ENCODE results near the gene GID8. TPM values are rescaled to one million over a fixed set of nuclear protein-coding genes. Genes with fewer than 3 reads are reported as not detected.

The GID8 gene
- total and polyA plus RNA-seq, 2 of the 13 experiments (the other 11 are each of a cell fraction or from before 2014, with no cell fraction given): 39.6 to 59.8 TPM

DNA sequence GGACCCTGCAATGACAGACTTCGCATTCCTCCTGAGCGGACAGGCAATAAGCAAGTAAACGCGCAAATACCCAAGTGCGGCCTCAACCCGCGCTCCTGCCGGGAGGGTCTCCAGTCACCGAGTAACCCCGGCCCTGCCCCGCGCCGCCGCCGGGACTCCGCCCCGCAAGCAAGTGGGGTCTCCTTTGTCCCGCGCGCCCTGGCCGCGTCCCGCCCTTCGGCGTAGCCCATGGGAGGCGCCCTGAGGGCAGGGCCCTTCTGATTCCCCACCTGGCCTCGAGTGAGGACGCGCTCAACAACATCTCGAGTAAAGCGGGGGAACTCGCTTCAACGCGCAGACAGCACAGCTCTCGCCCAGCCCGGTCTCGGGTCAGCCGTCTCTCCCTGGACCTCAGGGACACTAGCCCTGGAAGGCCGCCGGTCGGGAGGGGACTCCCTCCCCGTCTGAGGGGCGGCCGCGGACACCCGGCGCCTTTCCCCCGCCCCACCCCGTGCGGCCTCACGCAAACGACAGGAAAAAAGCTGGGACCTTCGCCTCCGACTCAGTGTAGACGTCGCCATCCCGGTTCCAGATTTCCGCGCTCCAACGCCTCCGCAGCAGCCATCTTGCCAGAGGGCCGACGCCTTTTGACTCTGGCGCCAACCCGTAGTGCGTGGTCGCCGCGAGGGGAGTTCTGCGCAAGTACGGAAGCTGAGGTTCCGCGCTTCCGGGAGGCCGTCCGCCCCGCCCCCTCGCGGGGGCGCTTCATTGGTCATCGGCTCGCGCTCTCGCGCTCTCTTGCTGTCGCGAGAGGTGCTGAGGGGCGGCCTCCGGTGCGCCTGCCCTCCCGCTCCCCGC, 461 bp upstream of the GID8 start (continued):
- TF ChIP-seq ASH2L (IDR thresholded peaks at IDR 0.05; ENCODE audit: insufficient read length, low read depth, low read length) (peak; percentile 98), PTBP1 (IDR thresholded peaks at IDR 0.05; ENCODE audit: low read depth, low read length, poor library complexity, severe bottlenecking) (peak; percentile 70), POGZ (CRISPR knock-in tag; IDR thresholded peaks at IDR 0.05) (peak; percentile 88), HNRNPK (IDR thresholded peaks at IDR 0.05; ENCODE audit: low read depth, low read length, poor library complexity, severe bottlenecking) (peak; percentile 96)
- TF ChIP-seq, protein P1, sequence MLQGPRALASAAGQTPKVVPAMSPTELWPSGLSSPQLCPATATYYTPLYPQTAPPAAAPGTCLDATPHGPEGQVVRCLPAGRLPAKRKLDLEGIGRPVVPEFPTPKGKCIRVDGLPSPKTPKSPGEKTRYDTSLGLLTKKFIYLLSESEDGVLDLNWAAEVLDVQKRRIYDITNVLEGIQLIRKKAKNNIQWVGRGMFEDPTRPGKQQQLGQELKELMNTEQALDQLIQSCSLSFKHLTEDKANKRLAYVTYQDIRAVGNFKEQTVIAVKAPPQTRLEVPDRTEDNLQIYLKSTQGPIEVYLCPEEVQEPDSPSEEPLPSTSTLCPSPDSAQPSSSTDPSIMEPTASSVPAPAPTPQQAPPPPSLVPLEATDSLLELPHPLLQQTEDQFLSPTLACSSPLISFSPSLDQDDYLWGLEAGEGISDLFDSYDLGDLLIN (CRISPR knock-in tag; IDR thresholded peaks at IDR 0.05; ENCODE audit: borderline replicate concordance): peak; percentile 83; the same call in 1 of the 2 replicates
- TF ChIP-seq, protein P2, sequence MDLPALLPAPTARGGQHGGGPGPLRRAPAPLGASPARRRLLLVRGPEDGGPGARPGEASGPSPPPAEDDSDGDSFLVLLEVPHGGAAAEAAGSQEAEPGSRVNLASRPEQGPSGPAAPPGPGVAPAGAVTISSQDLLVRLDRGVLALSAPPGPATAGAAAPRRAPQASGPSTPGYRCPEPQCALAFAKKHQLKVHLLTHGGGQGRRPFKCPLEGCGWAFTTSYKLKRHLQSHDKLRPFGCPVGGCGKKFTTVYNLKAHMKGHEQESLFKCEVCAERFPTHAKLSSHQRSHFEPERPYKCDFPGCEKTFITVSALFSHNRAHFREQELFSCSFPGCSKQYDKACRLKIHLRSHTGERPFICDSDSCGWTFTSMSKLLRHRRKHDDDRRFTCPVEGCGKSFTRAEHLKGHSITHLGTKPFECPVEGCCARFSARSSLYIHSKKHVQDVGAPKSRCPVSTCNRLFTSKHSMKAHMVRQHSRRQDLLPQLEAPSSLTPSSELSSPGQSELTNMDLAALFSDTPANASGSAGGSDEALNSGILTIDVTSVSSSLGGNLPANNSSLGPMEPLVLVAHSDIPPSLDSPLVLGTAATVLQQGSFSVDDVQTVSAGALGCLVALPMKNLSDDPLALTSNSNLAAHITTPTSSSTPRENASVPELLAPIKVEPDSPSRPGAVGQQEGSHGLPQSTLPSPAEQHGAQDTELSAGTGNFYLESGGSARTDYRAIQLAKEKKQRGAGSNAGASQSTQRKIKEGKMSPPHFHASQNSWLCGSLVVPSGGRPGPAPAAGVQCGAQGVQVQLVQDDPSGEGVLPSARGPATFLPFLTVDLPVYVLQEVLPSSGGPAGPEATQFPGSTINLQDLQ (CRISPR knock-in tag; IDR thresholded peaks at IDR 0.05): peak; percentile 77; the same call in 1 of the 2 replicates
- TF ChIP-seq, protein P3, sequence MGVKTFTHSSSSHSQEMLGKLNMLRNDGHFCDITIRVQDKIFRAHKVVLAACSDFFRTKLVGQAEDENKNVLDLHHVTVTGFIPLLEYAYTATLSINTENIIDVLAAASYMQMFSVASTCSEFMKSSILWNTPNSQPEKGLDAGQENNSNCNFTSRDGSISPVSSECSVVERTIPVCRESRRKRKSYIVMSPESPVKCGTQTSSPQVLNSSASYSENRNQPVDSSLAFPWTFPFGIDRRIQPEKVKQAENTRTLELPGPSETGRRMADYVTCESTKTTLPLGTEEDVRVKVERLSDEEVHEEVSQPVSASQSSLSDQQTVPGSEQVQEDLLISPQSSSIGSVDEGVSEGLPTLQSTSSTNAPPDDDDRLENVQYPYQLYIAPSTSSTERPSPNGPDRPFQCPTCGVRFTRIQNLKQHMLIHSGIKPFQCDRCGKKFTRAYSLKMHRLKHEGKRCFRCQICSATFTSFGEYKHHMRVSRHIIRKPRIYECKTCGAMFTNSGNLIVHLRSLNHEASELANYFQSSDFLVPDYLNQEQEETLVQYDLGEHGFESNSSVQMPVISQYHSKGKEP (CRISPR knock-in tag; IDR thresholded peaks at IDR 0.05): peak; percentile 55; the same call in 1 of the 2 replicates
- TF ChIP-seq, protein P4, sequence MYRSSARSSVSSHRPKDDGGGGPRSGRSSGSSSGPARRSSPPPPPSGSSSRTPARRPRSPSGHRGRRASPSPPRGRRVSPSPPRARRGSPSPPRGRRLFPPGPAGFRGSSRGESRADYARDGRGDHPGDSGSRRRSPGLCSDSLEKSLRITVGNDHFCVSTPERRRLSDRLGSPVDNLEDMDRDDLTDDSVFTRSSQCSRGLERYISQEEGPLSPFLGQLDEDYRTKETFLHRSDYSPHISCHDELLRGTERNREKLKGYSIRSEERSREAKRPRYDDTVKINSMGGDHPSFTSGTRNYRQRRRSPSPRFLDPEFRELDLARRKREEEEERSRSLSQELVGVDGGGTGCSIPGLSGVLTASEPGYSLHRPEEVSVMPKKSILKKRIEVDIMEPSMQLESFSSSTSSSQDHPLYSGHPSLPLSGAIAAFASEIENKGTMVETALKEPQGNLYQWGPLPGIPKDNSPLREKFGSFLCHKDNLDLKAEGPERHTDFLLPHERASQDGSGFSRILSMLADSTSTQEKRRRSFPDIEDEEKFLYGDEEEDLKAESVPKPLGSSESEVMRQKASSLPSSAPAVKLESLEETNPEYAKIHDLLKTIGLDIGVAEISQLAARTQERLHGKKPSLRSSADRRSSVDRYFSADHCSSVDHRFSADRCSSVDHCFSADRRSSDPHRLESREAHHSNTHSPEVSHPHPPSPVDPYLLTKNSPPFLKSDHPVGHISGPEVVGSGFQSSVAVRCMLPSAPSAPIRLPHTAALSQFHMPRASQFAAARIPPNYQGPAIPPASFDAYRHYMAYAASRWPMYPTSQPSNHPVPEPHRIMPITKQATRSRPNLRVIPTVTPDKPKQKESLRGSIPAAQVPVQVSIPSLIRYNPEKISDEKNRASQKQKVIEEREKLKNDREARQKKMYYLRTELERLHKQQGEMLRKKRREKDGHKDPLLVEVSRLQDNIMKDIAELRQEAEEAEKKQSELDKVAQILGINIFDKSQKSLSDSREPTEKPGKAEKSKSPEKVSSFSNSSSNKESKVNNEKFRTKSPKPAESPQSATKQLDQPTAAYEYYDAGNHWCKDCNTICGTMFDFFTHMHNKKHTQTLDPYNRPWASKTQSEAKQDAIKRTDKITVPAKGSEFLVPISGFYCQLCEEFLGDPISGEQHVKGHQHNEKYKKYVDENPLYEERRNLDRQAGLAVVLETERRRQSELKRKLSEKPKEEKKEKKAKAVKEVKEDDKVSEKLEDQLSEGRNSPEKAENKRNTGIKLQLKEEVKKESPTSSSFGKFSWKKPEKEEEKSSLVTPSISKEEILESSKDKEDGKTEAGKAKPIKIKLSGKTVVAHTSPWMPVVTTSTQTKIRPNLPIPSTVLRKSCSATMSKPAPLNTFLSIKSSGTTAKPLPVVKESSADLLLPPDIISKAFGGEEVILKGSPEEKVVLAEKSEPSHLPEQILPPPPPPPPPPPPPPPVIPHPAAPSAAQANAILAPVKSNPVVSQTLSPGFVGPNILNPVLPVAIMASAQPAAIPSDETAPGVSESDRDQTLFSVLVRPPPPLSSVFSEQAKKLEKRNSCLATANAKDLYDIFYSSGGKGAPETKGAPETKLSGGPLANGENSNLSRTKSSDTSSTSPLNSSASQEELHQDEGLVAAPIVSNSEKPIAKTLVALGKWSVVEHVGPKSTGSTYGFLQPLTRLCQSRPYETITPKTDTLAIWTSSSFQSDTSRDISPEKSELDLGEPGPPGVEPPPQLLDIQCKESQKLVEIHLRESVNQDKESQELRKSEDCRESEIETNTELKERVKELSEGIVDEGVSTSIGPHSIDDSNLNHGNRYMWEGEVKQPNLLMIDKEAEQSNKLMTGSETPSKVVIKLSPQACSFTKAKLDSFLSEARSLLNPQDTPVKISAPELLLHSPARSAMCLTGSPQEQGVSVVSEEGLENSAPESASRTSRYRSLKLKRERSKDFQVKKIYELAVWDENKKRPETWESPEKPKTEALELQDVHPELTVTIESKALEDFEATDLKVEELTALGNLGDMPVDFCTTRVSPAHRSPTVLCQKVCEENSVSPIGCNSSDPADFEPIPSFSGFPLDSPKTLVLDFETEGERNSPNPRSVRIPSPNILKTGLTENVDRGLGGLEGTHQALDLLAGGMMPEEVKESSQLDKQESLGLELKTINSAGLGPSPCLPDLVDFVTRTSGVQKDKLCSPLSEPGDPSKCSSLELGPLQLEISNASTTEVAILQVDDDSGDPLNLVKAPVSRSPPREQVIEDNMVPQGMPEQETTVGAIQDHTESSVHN (CRISPR knock-in tag; IDR thresholded peaks at IDR 0.05): peak; percentile 86
- TF ChIP-seq, protein P5, sequence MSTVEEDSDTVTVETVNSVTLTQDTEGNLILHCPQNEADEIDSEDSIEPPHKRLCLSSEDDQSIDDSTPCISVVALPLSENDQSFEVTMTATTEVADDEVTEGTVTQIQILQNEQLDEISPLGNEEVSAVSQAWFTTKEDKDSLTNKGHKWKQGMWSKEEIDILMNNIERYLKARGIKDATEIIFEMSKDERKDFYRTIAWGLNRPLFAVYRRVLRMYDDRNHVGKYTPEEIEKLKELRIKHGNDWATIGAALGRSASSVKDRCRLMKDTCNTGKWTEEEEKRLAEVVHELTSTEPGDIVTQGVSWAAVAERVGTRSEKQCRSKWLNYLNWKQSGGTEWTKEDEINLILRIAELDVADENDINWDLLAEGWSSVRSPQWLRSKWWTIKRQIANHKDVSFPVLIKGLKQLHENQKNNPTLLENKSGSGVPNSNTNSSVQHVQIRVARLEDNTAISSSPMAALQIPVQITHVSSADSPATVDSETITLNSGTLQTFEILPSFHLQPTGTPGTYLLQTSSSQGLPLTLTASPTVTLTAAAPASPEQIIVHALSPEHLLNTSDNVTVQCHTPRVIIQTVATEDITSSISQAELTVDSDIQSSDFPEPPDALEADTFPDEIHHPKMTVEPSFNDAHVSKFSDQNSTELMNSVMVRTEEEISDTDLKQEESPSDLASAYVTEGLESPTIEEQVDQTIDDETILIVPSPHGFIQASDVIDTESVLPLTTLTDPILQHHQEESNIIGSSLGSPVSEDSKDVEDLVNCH (CRISPR knock-in tag; IDR thresholded peaks at IDR 0.05): 0 out of 2 replicates have a peak, but pooled peaks have one; percentile 63
